SH-SY5Y (cell line): ENCODE data around the gene MORC2.

ENCODE experiments used
- GATA2 ChIP-seq: IDR thresholded peaks from 2 replicates; pipeline ENCODE4 v1.6.1; 2011; ENCODE audit warnings: mild to moderate bottlenecking, low read depth, low read length
- GATA3 ChIP-seq: IDR thresholded peaks from 2 replicates; pipeline ENCODE4 v1.6.1; 2011; ENCODE audit warnings: low read depth, mild to moderate bottlenecking, low read length, moderate library complexity

GRCh38 chr22:30880181-30880601, 88.4 kb downstream of the MORC2 start:
- TF ChIP-seq GATA2 (no peak), GATA3 (no peak)
